Nephron progenitor cell (in vitro differentiated cells): ENCODE measurements around the gene HLCS.

Experiments
- DNase-seq: peaks from one replicate; pipeline ENCODE4 v3.0.0; 2021
- H3K27ac Mint-ChIP-seq: 2 replicates; pipeline ENCODE4 v1.8.0; 2021; ENCODE audit warnings: mild to moderate bottlenecking, moderate library complexity, mixed read lengths
- H3K27me3 Mint-ChIP-seq: 2 replicates; pipeline ENCODE4 v1.8.0; 2021; ENCODE audit warnings: mild to moderate bottlenecking, low read depth, mixed read lengths; ENCODE audit not compliant: poor library complexity
- H3K36me3 Mint-ChIP-seq: 2 replicates; pipeline ENCODE4 v1.8.0; 2021; ENCODE audit warnings: low read depth, mixed read lengths
- H3K4me1 Mint-ChIP-seq: 2 replicates; pipeline ENCODE4 v1.8.0; 2021; ENCODE audit warnings: mixed read lengths
- H3K4me3 Mint-ChIP-seq: 2 replicates; pipeline ENCODE4 v1.8.0; 2021; ENCODE audit warnings: mild to moderate bottlenecking, moderate library complexity, mixed read lengths
- H3K9me3 Mint-ChIP-seq: 2 replicates; pipeline ENCODE4 v1.8.0; 2021; ENCODE audit warnings: mild to moderate bottlenecking, moderate library complexity, mixed read lengths
- CTCF ChIP-seq: fragments of 200-600 bp; sonication (generic); IDR thresholded peaks from 2 replicates; pipeline ENCODE4 v1.5.0; 2021; ENCODE audit warnings: antibody characterized with exemption

Gene HLCS

GRCh38 chr21:36909423-36909822, 57.0 kb downstream of the HLCS start:
- Mint-ChIP-seq H3K36me3 (peaks cover 9% of the 10 kb centered on the region), H3K27me3 (no peaks in the 10 kb centered on the region), H3K4me3 (no peak overlapping the region), H3K4me1 (peaks cover 45% of the 10 kb centered on the region), H3K9me3 (peaks cover 3% of the 10 kb centered on the region), H3K27ac (no peak overlapping the region)
- DNase-seq = no peak
- no peak for TF ChIP-seq CTCF

- TF ChIP-seq CTCF = no peak
- Mint-ChIP-seq H3K27me3 (no peaks in the 10 kb centered on the region), H3K4me1 (peaks cover 36% of the 10 kb centered on the region), H3K4me3 (no peak overlapping the region), H3K27ac (no peak overlapping the region), H3K36me3 (peaks cover 9% of the 10 kb centered on the region), H3K9me3 (peaks cover 3% of the 10 kb centered on the region)
- DNase-seq = no peak
Measured at GRCh38 chr21:36908260-36908908, 58.1 kb downstream of the HLCS start.

DNA sequence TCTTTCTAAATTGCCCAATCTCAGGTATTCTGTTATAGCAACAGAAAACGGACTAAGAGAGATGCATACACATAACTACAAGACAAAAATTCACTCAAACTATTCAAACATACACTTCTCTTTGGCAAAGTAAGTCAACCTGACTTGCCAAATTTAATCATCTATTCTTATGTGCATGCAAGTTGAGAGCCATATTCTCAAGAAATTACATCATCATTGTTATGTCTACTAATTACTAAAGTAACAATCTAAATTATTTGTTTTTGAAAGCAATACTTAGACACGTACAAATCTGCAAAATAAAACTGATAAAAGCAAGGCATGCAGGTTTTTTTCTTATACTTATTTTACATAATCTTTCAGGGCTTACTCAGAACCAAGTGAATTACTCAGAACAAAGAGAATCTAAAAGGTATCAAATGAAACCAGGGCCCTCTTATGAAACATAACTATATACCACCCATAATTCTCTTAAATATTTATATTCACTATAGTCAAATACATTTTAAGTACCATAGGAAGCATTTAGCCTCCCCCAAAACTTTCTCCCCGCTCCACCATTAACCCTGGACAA, 62.3 kb downstream of the HLCS start:
- H3K4me1 Mint-ChIP-seq = peaks cover 24% of the 10 kb centered on the region
- peaks cover 9% of the 10 kb centered on the region for H3K36me3 Mint-ChIP-seq
- TF ChIP-seq CTCF = no peak
- peaks cover 3% of the 10 kb centered on the region for H3K9me3 Mint-ChIP-seq
- no peak overlapping the region for H3K4me3 Mint-ChIP-seq
- H3K27me3 Mint-ChIP-seq = no peaks in the 10 kb centered on the region
- DNase-seq = no peak
- no peak overlapping the region for H3K27ac Mint-ChIP-seq

DNA sequence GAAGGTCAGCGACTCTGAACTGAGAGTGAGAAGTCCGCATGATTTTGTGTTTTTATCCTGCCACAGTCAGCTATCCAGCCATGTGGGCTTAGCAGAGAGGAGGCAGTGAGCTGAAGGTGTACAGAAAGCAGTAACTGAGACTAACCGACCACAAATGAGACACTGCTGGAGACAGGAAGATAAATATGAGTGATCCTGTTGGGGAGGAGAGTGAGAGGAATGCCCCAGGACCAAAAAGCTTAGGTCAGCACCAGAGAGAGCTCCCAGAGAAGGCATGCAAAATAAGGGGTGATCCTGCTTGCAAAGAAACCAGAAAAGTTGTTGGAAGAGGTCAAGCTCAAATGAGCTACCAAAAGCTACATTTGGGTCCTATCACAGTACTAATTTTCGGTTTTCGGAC, 63.7 kb downstream of the HLCS start:
- H3K4me3 Mint-ChIP-seq = no peak overlapping the region
- H3K27me3 Mint-ChIP-seq = no peaks in the 10 kb centered on the region
- peak overlapping the region; percentile 8 for H3K27ac Mint-ChIP-seq
- H3K36me3 Mint-ChIP-seq = peaks cover under 1% of the 10 kb centered on the region
- TF ChIP-seq CTCF = no peak
- H3K4me1 Mint-ChIP-seq = peaks cover 24% of the 10 kb centered on the region
- no peaks in the 10 kb centered on the region for H3K9me3 Mint-ChIP-seq
- no peak for DNase-seq

- peaks cover 2% of the 10 kb centered on the region for H3K36me3 Mint-ChIP-seq
- H3K4me3 Mint-ChIP-seq = no peak overlapping the region
- H3K27me3 Mint-ChIP-seq = no peaks in the 10 kb centered on the region
- no peak for DNase-seq
- H3K9me3 Mint-ChIP-seq = no peaks in the 10 kb centered on the region
- H3K27ac Mint-ChIP-seq = peak overlapping the region; percentile 21
- H3K4me1 Mint-ChIP-seq = peaks cover 20% of the 10 kb centered on the region
- no peak for TF ChIP-seq CTCF
Measured at GRCh38 chr21:36902331-36902730, 64.1 kb downstream of the HLCS start.

- Mint-ChIP-seq H3K27ac (no peak overlapping the region), H3K4me1 (peaks cover 18% of the 10 kb centered on the region), H3K36me3 (peaks cover 6% of the 10 kb centered on the region), H3K4me3 (no peak overlapping the region), H3K27me3 (no peaks in the 10 kb centered on the region), H3K9me3 (no peaks in the 10 kb centered on the region)
- DNase-seq = no peak
- no peak for TF ChIP-seq CTCF
Measured at GRCh38 chr21:36901575-36901974, 64.9 kb downstream of the HLCS start.
